CD4-positive, alpha-beta T cell treated with Interleukin-12 subunit alpha and Interleukin-12 subunit beta, for 1 hour (primary cell): ENCODE data around the gene STX8.
"Not testable (repeated sequence)": the region's sequence is repeated elsewhere in the genome, so short reads cannot be mapped to it uniquely, and the experiment has no call there.

Experiments used
- DNase-seq: peaks from one replicate; pipeline ENCODE4 v3.0.0-alpha.2; 2020

Gene STX8

GRCh38 chr17:9382626-9383025, 193.0 kb downstream of the STX8 start:
- no peak for DNase-seq

- DNase-seq, result no peak
These were observed 194.6 kb downstream of the STX8 start for GRCh38 chr17:9381068-9381467.

GRCh38 chr17:9380361-9380760, 195.3 kb downstream of the STX8 start:
- DNase-seq, result no peak

- not testable (repeated sequence) for DNase-seq
These were observed 199.4 kb downstream of the STX8 start for GRCh38 chr17:9376177-9376576.

GRCh38 chr17:9371019-9371418, 204.6 kb downstream of the STX8 start:
- no peak for DNase-seq

- no peak for DNase-seq
These were observed 205.2 kb downstream of the STX8 start for GRCh38 chr17:9370467-9370866.

- no peak for DNase-seq
These were observed 207.0 kb downstream of the STX8 start for GRCh38 chr17:9368631-9369030.

- no peak for DNase-seq
These were observed 208.5 kb downstream of the STX8 start for GRCh38 chr17:9367156-9367555.

GRCh38 chr17:9364837-9365430, 210.7 kb downstream of the STX8 start:
- DNase-seq, result no peak

GRCh38 chr17:9363440-9364350, 211.9 kb downstream of the STX8 start:
- no peak for DNase-seq

GRCh38 chr17:9361188-9361955, 214.2 kb downstream of the STX8 start:
- DNase-seq, result no peak

- no peak for DNase-seq
These were observed 214.9 kb downstream of the STX8 start for GRCh38 chr17:9360677-9361081.

- DNase-seq, result no peak
These were observed 219.1 kb downstream of the STX8 start for GRCh38 chr17:9356488-9356911.

GRCh38 chr17:9355846-9356245, 219.8 kb downstream of the STX8 start:
- no peak for DNase-seq

GRCh38 chr17:9355231-9355630, 220.4 kb downstream of the STX8 start:
- not testable (repeated sequence) for DNase-seq

- no peak for DNase-seq
These were observed 225.5 kb downstream of the STX8 start for GRCh38 chr17:9350080-9350479.

GRCh38 chr17:9346296-9346926, 229.2 kb downstream of the STX8 start:
- DNase-seq, result no peak

- no peak for DNase-seq
These were observed 232.1 kb downstream of the STX8 start for GRCh38 chr17:9343516-9343915.

GRCh38 chr17:9342225-9342624, 233.4 kb downstream of the STX8 start:
- no peak for DNase-seq

- DNase-seq, result no peak
These were observed 235.7 kb downstream of the STX8 start for GRCh38 chr17:9339958-9340357.

GRCh38 chr17:9339482-9339881, 236.1 kb downstream of the STX8 start:
- not testable (repeated sequence) for DNase-seq

GRCh38 chr17:9336817-9337216, 238.8 kb downstream of the STX8 start:
- DNase-seq, result no peak
